HG03520 (cell line): ENCODE measurements around the gene FTCDNL1.
A peak's percentile ranks its signal among the peaks of the same experiment; 100 is the strongest.

Experiments used
- ATAC-seq: cut with Tn5 transposase; IDR thresholded peaks from one replicate; pipeline ENCODE4 v1.9.1; 2021; ENCODE audit warnings: mild to moderate bottlenecking, moderate library complexity; ENCODE audit not compliant: unreplicated experiment

The FTCDNL1 gene

GRCh38 chr2:199743415-199744120, 107.4 kb downstream of the FTCDNL1 start:
- no peak for ATAC-seq

GRCh38 chr2:199742884-199743283, 108.1 kb downstream of the FTCDNL1 start:
- ATAC-seq, result no peak

GRCh38 chr2:199740111-199740428, 110.9 kb downstream of the FTCDNL1 start:
- ATAC-seq, result no peak

GRCh38 chr2:199739413-199740110, 111.4 kb downstream of the FTCDNL1 start:
- peak; percentile 52 for ATAC-seq

- no peak for ATAC-seq
Observed at GRCh38 chr2:199738727-199739412, 112.1 kb downstream of the FTCDNL1 start.

- ATAC-seq, result no peak
Observed at GRCh38 chr2:199734651-199735050, 116.3 kb downstream of the FTCDNL1 start.

GRCh38 chr2:199734011-199734410, 117.0 kb downstream of the FTCDNL1 start:
- no peak for ATAC-seq

- no peak for ATAC-seq
Observed at GRCh38 chr2:199727801-199728200, 123.2 kb downstream of the FTCDNL1 start.

GRCh38 chr2:199727306-199727705, 123.7 kb downstream of the FTCDNL1 start:
- ATAC-seq, result no peak

- ATAC-seq, result no peak
Observed at GRCh38 chr2:199718074-199718473, 132.9 kb downstream of the FTCDNL1 start.

GRCh38 chr2:199717587-199717907, 133.4 kb downstream of the FTCDNL1 start:
- no peak for ATAC-seq

- no peak for ATAC-seq
Observed at GRCh38 chr2:199716807-199717586, 134.0 kb downstream of the FTCDNL1 start.

GRCh38 chr2:199713746-199714145, 137.2 kb downstream of the FTCDNL1 start:
- ATAC-seq, result no peak

GRCh38 chr2:199710551-199710950, 140.4 kb downstream of the FTCDNL1 start:
- ATAC-seq, result no peak
